Aorta (tissue), 5 donors: ENCODE measurements around the gene VKORC1L1. TPM values are rescaled to one million over a fixed set of nuclear protein-coding genes. Genes with fewer than 3 reads are reported as not detected.

ENCODE experiments used
- ATAC-seq: fragments of 200-7000 bp; cut with Tn5 transposase; one replicate; pipeline ENCODE4 v1.9.1; 2022; ENCODE audit warnings: moderate library complexity; ENCODE audit not compliant: low FRiP score
- DNase-seq, 2 donors: peaks; one replicate each; pipeline ENCODE4 v3.0.0-alpha.2; 2020
- H3K27ac ChIP-seq, 2 donors: one replicate each; pipeline ENCODE4 v1.5.1; 2013; ENCODE audit warnings: low read length in 2 of 2, mild to moderate bottlenecking in 2 of 2, moderate library complexity in 2 of 2, control low read depth in 1 of 2, inconsistent platforms in 1 of 2, low read depth in 1 of 2
- H3K27me3 ChIP-seq, 2 donors: one replicate each; pipeline ENCODE4 v1.6.1; 2013; ENCODE audit warnings: control low read depth in 1 of 2, low read length in 1 of 2, mild to moderate bottlenecking in 1 of 2, moderate library complexity in 1 of 2; ENCODE audit not compliant: insufficient read depth in 2 of 2, control insufficient read depth in 1 of 2
- H3K36me3 ChIP-seq, 2 donors: one replicate each; pipeline ENCODE4 v1.6.1; 2013; ENCODE audit warnings: control low read depth in 1 of 2, low read length in 1 of 2, mild to moderate bottlenecking in 1 of 2; ENCODE audit not compliant: insufficient read depth in 2 of 2, control insufficient read depth in 1 of 2
- H3K4me1 ChIP-seq, 2 donors: one replicate each; pipeline ENCODE4 v1.6.1; 2013; ENCODE audit warnings: low read length in 2 of 2, control low read depth in 1 of 2, mild to moderate bottlenecking in 1 of 2, moderate library complexity in 1 of 2; ENCODE audit not compliant: insufficient read depth in 2 of 2, control insufficient read depth in 1 of 2
- H3K4me3 ChIP-seq, 2 donors: one replicate each; pipeline ENCODE4 v1.5.1; 2013; ENCODE audit warnings: low read length in 2 of 2, control low read depth in 1 of 2, mild to moderate bottlenecking in 1 of 2
- H3K9me3 ChIP-seq: one replicate; pipeline ENCODE4 v1.6.1; 2013; ENCODE audit warnings: mild to moderate bottlenecking, low read length; ENCODE audit not compliant: control insufficient read depth
- WGBS, 2 donors: extraction: QIAGEN DNeasy Blood & Tissue Kit; methylation state at CpG; one replicate each; pipeline ENCODE4 v1.1.7; 2013; 5-methylcytosine and 5-hydroxymethylcytosine counted together
- intact Hi-C, 2 donors: fragments of 100-400 bp; cut with DNase I; formaldehyde crosslinking; loops; one replicate each; pipeline versions ENCODE4 v1.14.2 to v1.15.0; 2022
- polyA plus RNA-seq, 2 donors: library from polyadenylated mRNA; stranded (reverse); fragments of 200-250 nt; gene quantifications; one replicate each; pipeline ENCODE4 v1.2.3, GENCODE V29; 2013
- total RNA-seq, 2 donors: library from RNA; stranded (reverse); fragmentation: NEBNext Ultra II Directional; extraction: Animal tissue kit (Norgen Biotek cat#: 25700); gene quantifications; one replicate each; pipeline ENCODE4 v1.2.1, GENCODE V29; 2021
- donor health status: healthy with polysubstance abuse.
- donor health status: Bipolar disorder and iron deficiency.
- donor health status: DM: no; HTN: no; CAD: no.
- donor health status: DM: no; HTN: no; CAD: no.
- donor health status: DM: yes; HTN: yes; CAD: no.

VKORC1L1 gene
- total and polyA plus RNA-seq, 4 donors, result 10.0 to 21.9 (median 16.7) TPM

- DNase-seq (peak in 1 of 2 donors; percentile 68), ATAC-seq (no peak)
- Histone ChIP-seq H3K4me1 (no peaks in the 10 kb centered on the region), H3K36me3 (peaks cover 0 to 12% of the 10 kb centered on the region in 2 donors), H3K27me3 (no peaks in the 10 kb centered on the region), H3K27ac (no peak overlapping the region), H3K9me3 (no peaks in the 10 kb centered on the region), H3K4me3 (no peak overlapping the region)
- intact Hi-C loops, result loop anchor here in 1 of 2 donors (10.0 kb wide), 1 partner anchor 230 kb away; no protein-coding TSS in a partner anchor
- WGBS, 2 donors, result 84 to 90% methylated on average over 9 of the region's 9 CpGs
These were observed 102.0 kb downstream of the VKORC1L1 start for GRCh38 chr7:65974876-65975275.

- no peak for ATAC-seq
- no peaks in the 10 kb centered on the region for H3K9me3 ChIP-seq
- H3K27ac ChIP-seq, result no peak overlapping the region
- H3K4me3 ChIP-seq, result no peak overlapping the region
- WGBS, 2 donors, result 93% methylated on average over 11 of the region's 11 CpGs
- no peaks in the 10 kb centered on the region for H3K27me3 ChIP-seq
- no peaks in the 10 kb centered on the region for H3K4me1 ChIP-seq
- H3K36me3 ChIP-seq, result peaks cover 0 to 12% of the 10 kb centered on the region in 2 donors
- DNase-seq, result peak in 1 of 2 donors; percentile 22
- intact Hi-C loops, result loop anchor here in 1 of 2 donors (10.0 kb wide), 1 partner anchor 231 kb away; no protein-coding TSS in a partner anchor
These were observed 103.1 kb downstream of the VKORC1L1 start for GRCh38 chr7:65975814-65976445.

- H3K36me3 ChIP-seq, result peaks cover 0 to 11% of the 10 kb centered on the region in 2 donors
- intact Hi-C loops, result loop anchor here in 1 of 2 donors (10.0 kb wide), 1 partner anchor 232 kb away; no protein-coding TSS in a partner anchor
- 93 to 95% methylated on average over 16 of the region's 16 CpGs for WGBS, 2 donors
These were observed 103.9 kb downstream of the VKORC1L1 start for GRCh38 chr7:65976659-65977196.

DNA sequence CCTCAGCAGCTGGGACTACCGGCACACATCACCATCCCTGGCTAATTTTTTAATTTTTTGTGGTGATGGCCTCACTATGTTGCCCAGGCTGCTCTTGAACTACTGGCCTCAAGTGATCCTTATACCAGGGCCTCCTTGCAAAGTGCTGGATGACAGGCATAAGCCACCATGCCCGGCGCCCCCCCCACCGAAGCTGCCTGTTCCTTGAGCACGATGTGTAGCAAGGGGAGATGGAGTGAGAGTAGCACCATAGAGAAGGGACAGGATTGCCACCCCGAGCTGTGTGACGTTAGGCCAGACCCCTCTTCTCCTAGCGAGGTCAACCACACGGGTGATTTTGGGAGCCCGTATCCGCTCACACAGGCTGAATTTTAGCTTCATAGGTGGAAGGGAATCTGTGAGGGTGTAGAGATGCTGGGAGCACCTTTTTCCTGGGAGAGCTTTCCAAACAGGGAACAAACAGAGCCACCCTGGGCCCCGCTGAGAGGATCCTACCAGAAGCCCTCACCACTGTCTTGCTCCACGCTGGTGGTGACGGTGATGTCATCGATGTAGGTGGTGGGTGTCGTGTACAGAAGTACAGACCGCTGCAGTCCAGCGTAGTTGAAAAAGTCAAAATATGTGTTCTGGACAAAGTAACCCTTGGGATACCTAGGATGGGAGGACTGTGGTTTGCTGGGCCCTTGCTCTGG, 106.2 kb downstream of the VKORC1L1 start:
- 95% methylated on average over 18 of the region's 18 CpGs for WGBS, 2 donors
- Histone ChIP-seq H3K9me3 (no peaks in the 10 kb centered on the region), H3K36me3 (peaks cover 0 to 7% of the 10 kb centered on the region in 2 donors), H3K4me1 (no peaks in the 10 kb centered on the region), H3K4me3 (no peak overlapping the region), H3K27me3 (no peaks in the 10 kb centered on the region), H3K27ac (no peak overlapping the region)
- peak in 1 of 2 donors; percentile 47 for DNase-seq
- no peak for ATAC-seq
- intact Hi-C loops, result loop anchor here in 1 of 2 donors (10.0 kb wide), 1 partner anchor 234 kb away; no protein-coding TSS in a partner anchor

More at GRCh38 chr7:65976659-65977196, 103.9 kb downstream of the VKORC1L1 start:
- H3K27ac ChIP-seq, result no peak overlapping the region
- H3K9me3 ChIP-seq, result no peaks in the 10 kb centered on the region
- peak in 1 of 2 donors; percentile 58 for DNase-seq
- ATAC-seq, result no peak
- no peaks in the 10 kb centered on the region for H3K4me1 ChIP-seq
- H3K27me3 ChIP-seq, result no peaks in the 10 kb centered on the region
- H3K4me3 ChIP-seq, result no peak overlapping the region

- H3K27ac ChIP-seq, result no peak overlapping the region
- DNase-seq (no peak), ATAC-seq (no peak)
- 92 to 94% methylated on average over 29 of the region's 29 CpGs for WGBS, 2 donors
- H3K27me3 ChIP-seq, result no peaks in the 10 kb centered on the region
- H3K4me3 ChIP-seq, result no peak overlapping the region
- intact Hi-C loops, result loop anchor here in 1 of 2 donors (10.0 kb wide), 1 partner anchor 235 kb away; no protein-coding TSS in a partner anchor
- H3K9me3 ChIP-seq, result no peaks in the 10 kb centered on the region
- peaks cover 0 to 3% of the 10 kb centered on the region in 2 donors for H3K36me3 ChIP-seq
- H3K4me1 ChIP-seq, result no peaks in the 10 kb centered on the region
These were observed 107.0 kb downstream of the VKORC1L1 start for GRCh38 chr7:65979583-65980477.

GRCh38 chr7:65980478-65981250, 107.8 kb downstream of the VKORC1L1 start:
- H3K36me3 ChIP-seq, result peaks cover 0 to 1% of the 10 kb centered on the region in 2 donors
- no peaks in the 10 kb centered on the region for H3K27me3 ChIP-seq
- ATAC-seq (peak; percentile 42), DNase-seq (peak; percentile 78 to 87)
- H3K9me3 ChIP-seq, result no peaks in the 10 kb centered on the region
- intact Hi-C loops, result no loop called here
- H3K4me3 ChIP-seq, result no peak overlapping the region
- no peaks in the 10 kb centered on the region for H3K4me1 ChIP-seq
- no peak overlapping the region for H3K27ac ChIP-seq
- 44 to 45% methylated on average over 11 of the region's 11 CpGs for WGBS, 2 donors

DNA sequence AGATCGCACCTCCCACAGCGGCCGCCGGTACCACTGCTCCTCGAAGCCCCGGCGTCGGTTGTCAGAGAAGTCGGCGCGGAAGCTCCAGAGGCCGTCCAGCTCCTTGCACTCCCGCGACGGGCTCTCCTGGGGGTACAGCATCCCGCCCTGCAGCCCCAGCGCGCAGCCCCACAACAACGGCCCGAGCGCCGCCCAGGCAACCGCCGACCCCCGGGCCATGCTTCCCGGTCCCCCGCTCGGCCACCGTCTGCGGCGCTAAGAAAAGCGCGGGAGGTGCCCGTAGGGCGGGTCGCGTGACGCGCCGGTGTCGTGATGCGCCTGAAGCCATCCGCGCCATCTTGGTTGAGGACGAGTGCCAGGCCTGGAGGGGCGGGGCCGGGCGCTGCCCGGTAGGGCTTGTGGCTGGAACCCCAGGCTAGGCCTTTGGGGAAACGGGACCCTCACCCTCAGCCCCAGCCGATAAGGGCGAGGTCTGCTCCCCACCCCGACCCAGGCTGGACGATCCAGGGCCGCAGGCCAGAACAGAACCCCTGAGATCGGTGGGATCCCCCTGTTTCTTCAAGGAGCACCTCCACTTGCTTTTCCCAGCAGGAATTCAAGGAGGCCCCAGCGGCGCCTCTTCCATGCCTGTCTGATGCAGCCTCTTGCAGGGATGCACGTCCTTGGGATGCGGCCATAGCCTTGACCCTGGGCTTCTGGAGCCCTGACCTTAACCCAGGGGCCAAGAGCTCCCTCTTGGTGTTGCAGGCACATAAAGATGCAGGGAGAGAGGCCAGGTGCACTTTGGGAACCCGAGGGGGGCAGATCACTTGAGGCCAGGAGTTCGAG, 109.3 kb downstream of the VKORC1L1 start, which contains the start of gene GUSB:
Gene GUSB, minus strand, starts transcription at position 249 of the 828 bp plus-strand sequence. Its CDS starts 30 bp downstream, at position 219.
- H3K27me3 ChIP-seq, result no peaks in the 10 kb centered on the region
- intact Hi-C loops, result no loop called here
- ATAC-seq (peak; percentile 97), DNase-seq (peak; percentile 96 to 97)
- H3K4me3 ChIP-seq, result peak within 1 kb of the TSS; percentile 70 to 98
- no peaks in the 10 kb centered on the region for H3K36me3 ChIP-seq
- no peaks in the 10 kb centered on the region for H3K4me1 ChIP-seq
- H3K27ac ChIP-seq, result peak within 1 kb of the TSS in 1 of 2 donors; percentile 29
- WGBS, 2 donors, result 4 to 6% methylated on average over 56 to 62 of the region's 62 CpGs
- no peaks in the 10 kb centered on the region for H3K9me3 ChIP-seq
